Lung (tissue), 12 donors: ENCODE measurements around the gene COL9A3. TPM values are rescaled to one million over a fixed set of nuclear protein-coding genes. Genes with fewer than 3 reads are reported as not detected.

ENCODE experiments used
- ATAC-seq: fragments of 200-7000 bp; cut with Tn5 transposase; one replicate; pipeline ENCODE4 v1.9.1; 2020; ENCODE audit warnings: moderate number of reproducible peaks; ENCODE audit not compliant: insufficient read depth, low FRiP score
- DNase-seq, 3 donors: peaks; one replicate each; pipeline ENCODE4 v3.0.0-alpha.2; 2013 to 2017
- H3K27ac ChIP-seq, 2 donors: one replicate each; pipeline ENCODE4 v1.5.1; 2013; ENCODE audit warnings: mild to moderate bottlenecking in 2 of 2, moderate library complexity in 2 of 2, control low read depth in 1 of 2, inconsistent platforms in 1 of 2, low read depth in 1 of 2, low read length in 1 of 2
- H3K27me3 ChIP-seq, 3 donors: one replicate each; pipeline ENCODE4 v1.5.1; 2013; ENCODE audit warnings: low read length in 2 of 3; ENCODE audit not compliant: control insufficient read depth in 3 of 3, insufficient read depth in 3 of 3
- H3K36me3 ChIP-seq, 4 donors: one replicate each; pipeline ENCODE4 v1.5.1; 2013; ENCODE audit warnings: low read length in 4 of 4, mild to moderate bottlenecking in 1 of 4, moderate library complexity in 1 of 4; ENCODE audit not compliant: control insufficient read depth in 4 of 4, insufficient read depth in 4 of 4
- H3K4me1 ChIP-seq, 5 donors: one replicate each; pipeline ENCODE4 v1.5.1; 2013; ENCODE audit warnings: low read length in 5 of 5, mild to moderate bottlenecking in 2 of 5, moderate library complexity in 1 of 5; ENCODE audit not compliant: control insufficient read depth in 5 of 5, insufficient read depth in 5 of 5
- H3K4me3 ChIP-seq: one replicate; pipeline ENCODE4 v1.5.1; 2013; ENCODE audit warnings: mild to moderate bottlenecking, control low read depth, moderate library complexity
- H3K9ac ChIP-seq, 2 donors: one replicate each; pipeline ENCODE4 v1.5.1; 2013; ENCODE audit warnings: low read length in 2 of 2, control low read depth in 1 of 2; ENCODE audit not compliant: insufficient read depth in 1 of 2
- H3K9me3 ChIP-seq, 4 donors: one replicate each; pipeline ENCODE4 v1.5.1; 2013; ENCODE audit warnings: low read length in 3 of 4, mild to moderate bottlenecking in 1 of 4, moderate library complexity in 1 of 4; ENCODE audit not compliant: control insufficient read depth in 4 of 4, insufficient read depth in 3 of 4
- CTCF ChIP-seq: IDR thresholded peaks from 2 replicates; pipeline ENCODE4 v1.5.1; 2012; ENCODE audit warnings: mild to moderate bottlenecking; ENCODE audit errors: control extremely low read depth, extremely low read depth
- WGBS, 2 donors: extraction: QIAGEN DNeasy Blood & Tissue Kit; methylation state at CpG; one replicate each; pipeline ENCODE4 v1.1.7; 2013; 5-methylcytosine and 5-hydroxymethylcytosine counted together
- polyA plus RNA-seq, 2 donors: library from polyadenylated mRNA; stranded (reverse); fragments of 200-250 nt; gene quantifications; one replicate each; pipeline ENCODE4 v1.2.1, GENCODE V29; 2013
- total RNA-seq, 2 donors: library from RNA; depleted of rRNA in 1 of 2; stranded (reverse); fragments of >200 nt in 1 of 2; gene quantifications; one replicate each; pipeline ENCODE4 v1.2.1, GENCODE V29; 2014 to 2021
- donor health status: control.
- donor health status: control.
- donor health status: Bipolar disorder and iron deficiency.
- donor health status: healthy.
- donor health status: DM: yes; HTN: yes; CAD: no.

COL9A3 gene
- total and polyA plus RNA-seq, 4 donors, result 0.55 to 26.1 (median 4.0) TPM

GRCh38 chr20:62828051-62828450, 11.2 kb downstream of the COL9A3 start:
- no peaks in the 10 kb centered on the region for H3K9me3 ChIP-seq
- no peaks in the 10 kb centered on the region for H3K27me3 ChIP-seq
- H3K27ac ChIP-seq, result no peak overlapping the region
- peaks cover 0 to 36% (median 7%) of the 10 kb centered on the region in 5 donors for H3K4me1 ChIP-seq
- no peak overlapping the region for H3K9ac ChIP-seq
- H3K4me3 ChIP-seq, result no peak overlapping the region
- ATAC-seq (no peak), DNase-seq (no peak)
- H3K36me3 ChIP-seq, result no peaks in the 10 kb centered on the region
- 87 to 92% methylated on average over 9 of the region's 9 CpGs for WGBS, 2 donors
- no peak for TF ChIP-seq CTCF

GRCh38 chr20:62828511-62829230, 11.8 kb downstream of the COL9A3 start:
- no peaks in the 10 kb centered on the region for H3K27me3 ChIP-seq
- H3K4me1 ChIP-seq, result peaks cover 0 to 33% (median 7%) of the 10 kb centered on the region in 5 donors
- no peaks in the 10 kb centered on the region for H3K36me3 ChIP-seq
- H3K27ac ChIP-seq, result no peak overlapping the region
- H3K4me3 ChIP-seq, result no peak overlapping the region
- no peak for TF ChIP-seq CTCF
- no peaks in the 10 kb centered on the region for H3K9me3 ChIP-seq
- ATAC-seq (no peak), DNase-seq (peak in 1 of 3 donors; percentile 10)
- H3K9ac ChIP-seq, result no peak overlapping the region
- WGBS, 2 donors, result 89 to 91% methylated on average over 26 to 29 of the region's 29 CpGs

- Histone ChIP-seq H3K27me3 (no peaks in the 10 kb centered on the region), H3K4me1 (peaks cover 0 to 25% (median 7%) of the 10 kb centered on the region in 5 donors), H3K9me3 (no peaks in the 10 kb centered on the region), H3K36me3 (no peaks in the 10 kb centered on the region), H3K27ac (no peak overlapping the region), H3K9ac (no peak overlapping the region), H3K4me3 (no peak overlapping the region)
- DNase-seq, result peak in 1 of 3 donors; percentile 9
- no peak for ATAC-seq
- no peak for TF ChIP-seq CTCF
- 95 to 98% methylated on average over 32 of the region's 32 CpGs for WGBS, 2 donors
These were observed 12.7 kb downstream of the COL9A3 start for GRCh38 chr20:62829231-62830230.
